Liver (tissue), 9 donors: ENCODE results near the gene GRIN1. TPM values are rescaled to one million over a fixed set of nuclear protein-coding genes. Genes with fewer than 3 reads are reported as not detected.

Source experiments
- DNase-seq: peaks from one replicate; pipeline ENCODE4 v3.0.0-alpha.2; 2017; ENCODE audit warnings: low spot score
- H3K27ac ChIP-seq, 2 donors: one replicate each; pipeline ENCODE4 v1.7.0; 2013; ENCODE audit warnings: inconsistent platforms in 2 of 2, low read length in 2 of 2, control low read depth in 1 of 2, low read depth in 1 of 2, mild to moderate bottlenecking in 1 of 2
- H3K27me3 ChIP-seq, 4 donors: one replicate each; pipeline versions ENCODE4 v1.6.1 to v1.7.0; 2013; ENCODE audit warnings: low read length in 3 of 4, inconsistent platforms in 1 of 4, mild to moderate bottlenecking in 1 of 4, moderate library complexity in 1 of 4; ENCODE audit not compliant: control insufficient read depth in 4 of 4, insufficient read depth in 4 of 4
- H3K36me3 ChIP-seq, 4 donors: one replicate each; pipeline versions ENCODE4 v1.6.1 to v1.7.0; 2013; ENCODE audit warnings: low read length in 3 of 4, mild to moderate bottlenecking in 3 of 4, low read depth in 1 of 4, moderate library complexity in 1 of 4; ENCODE audit not compliant: control insufficient read depth in 4 of 4, insufficient read depth in 3 of 4
- H3K4me1 ChIP-seq, 4 donors: one replicate each; pipeline versions ENCODE4 v1.6.1 to v1.7.0; 2013; ENCODE audit warnings: low read length in 3 of 4, mild to moderate bottlenecking in 3 of 4, moderate library complexity in 1 of 4; ENCODE audit not compliant: control insufficient read depth in 4 of 4, insufficient read depth in 4 of 4
- H3K4me3 ChIP-seq, 3 donors: one replicate each; pipeline versions ENCODE4 v1.6.1 to v1.7.0; 2013; ENCODE audit warnings: low read length in 3 of 3, control low read depth in 1 of 3, low read depth in 1 of 3, mild to moderate bottlenecking in 1 of 3
- H3K9ac ChIP-seq, 2 donors: one replicate each; pipeline ENCODE4 v1.7.0; 2013; ENCODE audit warnings: low read length in 2 of 2, mild to moderate bottlenecking in 2 of 2, moderate library complexity in 2 of 2, control low read depth in 1 of 2, low read depth in 1 of 2
- H3K9me3 ChIP-seq, 4 donors: one replicate each; pipeline versions ENCODE4 v1.6.1 to v1.7.0; 2013; ENCODE audit warnings: low read length in 3 of 4; ENCODE audit not compliant: control insufficient read depth in 4 of 4
- EGR1 ChIP-seq, 2 donors: IDR thresholded peaks; 2 replicates each; pipeline ENCODE4 v1.6.1; 2016 to 2018; ENCODE audit warnings: antibody characterized with exemption in 2 of 2, low read depth in 2 of 2
- FOXA1 ChIP-seq: IDR thresholded peaks from 2 replicates; pipeline ENCODE4 v1.6.1; 2016; ENCODE audit warnings: antibody characterized with exemption
- FOXA2 ChIP-seq: IDR thresholded peaks from 2 replicates; pipeline ENCODE4 v1.6.1; 2016; ENCODE audit warnings: antibody characterized with exemption
- GABPA ChIP-seq, 2 donors: IDR thresholded peaks in 1 of 2; conservative IDR thresholded peaks in 1 of 2; 2 replicates each; pipeline ENCODE4 v1.6.1; 2016; ENCODE audit warnings: antibody characterized with exemption in 2 of 2, mild to moderate bottlenecking in 1 of 2, moderate library complexity in 1 of 2
- HNF4A ChIP-seq, 2 donors: conservative IDR thresholded peaks; 2 replicates each; pipeline ENCODE4 v1.6.1; 2016; ENCODE audit warnings: antibody characterized with exemption in 2 of 2, mild to moderate bottlenecking in 2 of 2
- HNF4G ChIP-seq: IDR thresholded peaks from 2 replicates; pipeline ENCODE4 v1.6.1; 2016; ENCODE audit warnings: antibody characterized with exemption
- JUND ChIP-seq, 2 donors: IDR thresholded peaks; 2 replicates each; pipeline ENCODE4 v1.6.1; 2016; ENCODE audit warnings: antibody characterized with exemption in 2 of 2
- NR2F2 ChIP-seq: IDR thresholded peaks from 2 replicates; pipeline ENCODE4 v1.6.1; 2016; ENCODE audit warnings: antibody characterized with exemption
- RAD21 ChIP-seq, 2 donors: IDR thresholded peaks; 2 replicates each; pipeline ENCODE4 v1.6.1; 2016; ENCODE audit warnings: antibody characterized with exemption in 2 of 2, mild to moderate bottlenecking in 2 of 2
- RXRA ChIP-seq, 2 donors: IDR thresholded peaks; 2 replicates each; pipeline ENCODE4 v1.6.1; 2017 to 2018; ENCODE audit warnings: antibody characterized with exemption in 2 of 2, mild to moderate bottlenecking in 1 of 2
- SP1 ChIP-seq: IDR thresholded peaks from 2 replicates; pipeline ENCODE4 v1.6.1; 2018; ENCODE audit warnings: antibody characterized with exemption, mild to moderate bottlenecking
- TAF1 ChIP-seq: conservative IDR thresholded peaks from 2 replicates; pipeline ENCODE4 v1.6.1; 2016; ENCODE audit warnings: antibody characterized with exemption, mild to moderate bottlenecking
- YY1 ChIP-seq: IDR thresholded peaks from 2 replicates; pipeline ENCODE4 v1.6.1; 2016; ENCODE audit warnings: antibody characterized with exemption, mild to moderate bottlenecking
- WGBS: extraction: QIAGEN DNeasy Blood & Tissue Kit; methylation state at CpG from one replicate; pipeline ENCODE4 v1.1.7; 2013; 5-methylcytosine and 5-hydroxymethylcytosine counted together
- polyA plus RNA-seq, 2 donors: library from polyadenylated mRNA; stranded (reverse) in 1 of 2; unstranded in 1 of 2; fragments of 200-250 nt in 1 of 2; fragments of >200 nt in 1 of 2; fragmentation: Nextera tagmentation in 1 of 2; extraction: Ambion mirVana in 1 of 2; gene quantifications; one replicate each; pipeline versions ENCODE4 v1.2.1 to v1.2.3, GENCODE V29; 2013 to 2015
- total RNA-seq, 2 donors: library from RNA; depleted of rRNA; stranded (reverse); fragments of >200 nt; gene quantifications; one replicate each; pipeline ENCODE4 v1.2.3, GENCODE V29; 2014
- TF ChIP-seq, protein P1 (sequence below): IDR thresholded peaks from 2 replicates; pipeline ENCODE4 v1.6.1; 2016; ENCODE audit warnings: antibody characterized with exemption
- TF ChIP-seq, protein P2 (sequence below): fragments of 150-350 bp; IDR thresholded peaks from 2 replicates; pipeline ENCODE4 v1.5.1; 2017; ENCODE audit warnings: improper control_type of control experiment, low read depth, low read length; ENCODE audit not compliant: missing input control
- TF ChIP-seq, protein P3 (sequence below): IDR thresholded peaks from 2 replicates; pipeline ENCODE4 v1.6.1; 2016; ENCODE audit warnings: antibody characterized with exemption
- TF ChIP-seq, protein P4 (sequence below): IDR thresholded peaks from 2 replicates; pipeline ENCODE4 v1.6.1; 2016; ENCODE audit warnings: antibody characterized with exemption
- TF ChIP-seq, protein P5 (sequence below): IDR thresholded peaks from 2 replicates; pipeline ENCODE4 v1.6.1; 2016; ENCODE audit warnings: antibody characterized with exemption, mild to moderate bottlenecking
- donor health status: healthy.
- donor health status: healthy.
- donor health status: healthy.
- donor health status: healthy.
- donor health status: healthy.

GRIN1 gene
- total and polyA plus RNA-seq, 4 donors: 0.05 TPM; not detected in 3

DNA sequence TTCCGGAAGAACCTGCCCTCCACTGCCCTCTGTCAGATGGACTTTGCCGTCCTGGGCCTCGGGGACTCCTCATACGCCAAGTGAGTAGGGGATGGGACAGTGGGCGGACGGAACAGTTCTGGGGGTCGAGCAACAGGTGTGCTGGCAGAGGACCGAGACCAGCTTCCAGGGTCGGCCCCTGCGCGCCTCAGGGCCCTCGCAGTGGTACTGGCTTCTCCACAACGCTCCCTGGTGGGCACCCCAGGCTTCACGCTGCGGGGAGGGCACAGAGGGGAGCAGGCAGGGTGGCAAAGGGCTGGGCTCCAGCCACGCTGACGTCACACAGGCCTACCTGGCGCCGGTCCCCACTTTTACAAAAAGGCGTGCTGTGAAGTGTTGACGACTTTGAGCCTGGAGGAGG is 73.6 kb downstream of the GRIN1 start:
- no peak for DNase-seq
- H3K4me3 ChIP-seq: no peak overlapping the region
- no peak for TF ChIP-seq HNF4G
- peaks cover 0 to 11% (median under 1%) of the 10 kb centered on the region in 4 donors for H3K36me3 ChIP-seq
- H3K27me3 ChIP-seq: no peaks in the 10 kb centered on the region
- H3K9me3 ChIP-seq: no peaks in the 10 kb centered on the region
- no peak overlapping the region for H3K27ac ChIP-seq
- H3K9ac ChIP-seq: no peak overlapping the region
- 91% methylated on average over 21 of the region's 21 CpGs for WGBS
- no peaks in the 10 kb centered on the region for H3K4me1 ChIP-seq

DNA sequence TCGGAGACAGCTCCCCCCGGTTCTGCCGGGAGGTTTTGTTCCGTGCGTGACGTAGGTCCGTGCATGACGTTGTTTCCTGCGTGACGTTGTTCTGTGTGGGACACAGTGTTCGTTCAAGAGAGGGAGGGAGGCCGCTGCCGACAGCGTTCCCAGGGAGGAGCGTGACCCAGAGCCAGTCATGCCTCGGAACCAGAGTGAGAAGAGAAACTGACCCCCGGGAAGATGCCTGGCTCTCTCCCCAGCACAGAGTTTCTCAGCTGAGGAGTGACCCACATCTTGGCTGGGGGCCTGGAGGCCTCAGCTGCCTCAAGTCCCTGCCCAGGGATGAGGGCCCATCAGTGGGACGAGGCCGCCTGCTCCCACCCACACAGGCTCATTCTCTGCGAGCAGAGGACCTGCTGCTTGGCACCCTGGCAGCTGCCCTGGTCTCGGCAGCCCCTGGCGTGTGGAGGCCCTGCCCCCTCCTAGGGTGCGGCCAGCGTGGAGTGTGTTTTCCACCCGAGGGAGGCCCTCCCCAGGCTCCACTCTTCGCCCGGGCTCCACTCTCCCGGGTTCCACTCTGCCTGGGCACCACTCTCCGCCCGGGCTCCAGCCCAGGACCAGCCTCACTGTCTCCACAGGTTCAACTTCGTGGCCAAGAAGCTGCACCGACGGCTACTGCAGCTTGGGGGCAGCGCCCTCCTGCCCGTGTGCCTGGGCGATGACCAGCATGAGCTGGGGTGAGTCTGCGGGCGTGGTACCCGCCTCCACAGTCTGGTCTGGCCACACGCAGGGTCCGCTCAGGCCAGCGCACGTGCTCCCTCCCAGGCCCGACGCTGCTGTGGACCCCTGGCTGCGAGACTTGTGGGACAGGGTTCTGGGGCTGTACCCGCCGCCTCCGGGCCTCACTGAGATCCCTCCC is 74.5 kb downstream of the GRIN1 start:
- H3K9me3 ChIP-seq: no peaks in the 10 kb centered on the region
- peaks cover 0 to 7% (median under 1%) of the 10 kb centered on the region in 4 donors for H3K4me1 ChIP-seq
- no peak for DNase-seq
- H3K4me3 ChIP-seq: no peak overlapping the region
- no peak overlapping the region for H3K27ac ChIP-seq
- 94% methylated on average over 49 of the region's 49 CpGs for WGBS
- no peaks in the 10 kb centered on the region for H3K27me3 ChIP-seq
- peaks cover 0 to 11% (median under 1%) of the 10 kb centered on the region in 4 donors for H3K36me3 ChIP-seq
- TF ChIP-seq SP1 (no peak), FOXA2 (no peak)
- no peak overlapping the region for H3K9ac ChIP-seq

DNA sequence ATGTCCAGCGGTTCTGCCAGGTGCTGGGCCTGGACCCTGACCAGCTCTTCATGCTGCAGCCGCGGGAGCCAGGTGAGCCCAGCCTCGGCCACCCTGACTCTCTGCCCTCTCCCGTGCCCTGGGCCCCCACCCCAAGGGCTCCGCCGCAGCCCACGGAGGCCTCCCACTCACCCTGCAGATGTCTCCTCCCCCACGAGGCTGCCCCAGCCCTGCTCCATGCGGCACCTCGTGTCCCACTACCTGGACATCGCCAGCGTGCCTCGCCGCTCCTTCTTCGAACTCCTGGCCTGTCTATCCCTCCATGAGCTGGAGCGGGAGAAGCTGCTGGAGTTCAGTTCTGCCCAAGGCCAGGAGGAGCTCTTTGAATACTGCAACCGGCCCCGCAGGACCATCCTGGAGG is 75.7 kb downstream of the GRIN1 start:
- no peak for DNase-seq
- H3K27me3 ChIP-seq: no peaks in the 10 kb centered on the region
- H3K36me3 ChIP-seq: peaks cover 0 to 5% (median under 1%) of the 10 kb centered on the region in 4 donors
- H3K9me3 ChIP-seq: no peaks in the 10 kb centered on the region
- 95% methylated on average over 19 of the region's 19 CpGs for WGBS
- no peak for TF ChIP-seq RAD21 (IDR thresholded peaks at IDR 0.05)
- TF ChIP-seq, protein P1, sequence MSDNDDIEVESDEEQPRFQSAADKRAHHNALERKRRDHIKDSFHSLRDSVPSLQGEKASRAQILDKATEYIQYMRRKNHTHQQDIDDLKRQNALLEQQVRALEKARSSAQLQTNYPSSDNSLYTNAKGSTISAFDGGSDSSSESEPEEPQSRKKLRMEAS: no peak
- TF ChIP-seq JUND (IDR thresholded peaks at IDR 0.05): no peak
- TF ChIP-seq SP1: no peak
- no peak for TF ChIP-seq RXRA (IDR thresholded peaks at IDR 0.05)
- no peak for TF ChIP-seq EGR1 (IDR thresholded peaks at IDR 0.05; ENCODE audit: low read depth in 2 of 2)
- TF ChIP-seq YY1: no peak
- TF ChIP-seq FOXA1: no peak
- no peak for TF ChIP-seq GABPA (IDR thresholded peaks at IDR 0.05 in 1 of 2, conservative IDR thresholded peaks at IDR 0.05 in 1 of 2)
- TF ChIP-seq HNF4G: no peak
- TF ChIP-seq, protein P2, sequence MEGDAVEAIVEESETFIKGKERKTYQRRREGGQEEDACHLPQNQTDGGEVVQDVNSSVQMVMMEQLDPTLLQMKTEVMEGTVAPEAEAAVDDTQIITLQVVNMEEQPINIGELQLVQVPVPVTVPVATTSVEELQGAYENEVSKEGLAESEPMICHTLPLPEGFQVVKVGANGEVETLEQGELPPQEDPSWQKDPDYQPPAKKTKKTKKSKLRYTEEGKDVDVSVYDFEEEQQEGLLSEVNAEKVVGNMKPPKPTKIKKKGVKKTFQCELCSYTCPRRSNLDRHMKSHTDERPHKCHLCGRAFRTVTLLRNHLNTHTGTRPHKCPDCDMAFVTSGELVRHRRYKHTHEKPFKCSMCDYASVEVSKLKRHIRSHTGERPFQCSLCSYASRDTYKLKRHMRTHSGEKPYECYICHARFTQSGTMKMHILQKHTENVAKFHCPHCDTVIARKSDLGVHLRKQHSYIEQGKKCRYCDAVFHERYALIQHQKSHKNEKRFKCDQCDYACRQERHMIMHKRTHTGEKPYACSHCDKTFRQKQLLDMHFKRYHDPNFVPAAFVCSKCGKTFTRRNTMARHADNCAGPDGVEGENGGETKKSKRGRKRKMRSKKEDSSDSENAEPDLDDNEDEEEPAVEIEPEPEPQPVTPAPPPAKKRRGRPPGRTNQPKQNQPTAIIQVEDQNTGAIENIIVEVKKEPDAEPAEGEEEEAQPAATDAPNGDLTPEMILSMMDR: no peak
- TF ChIP-seq HNF4A (conservative IDR thresholded peaks at IDR 0.05): no peak
- no peak for TF ChIP-seq FOXA2
- no peak for TF ChIP-seq TAF1
- TF ChIP-seq, protein P3, sequence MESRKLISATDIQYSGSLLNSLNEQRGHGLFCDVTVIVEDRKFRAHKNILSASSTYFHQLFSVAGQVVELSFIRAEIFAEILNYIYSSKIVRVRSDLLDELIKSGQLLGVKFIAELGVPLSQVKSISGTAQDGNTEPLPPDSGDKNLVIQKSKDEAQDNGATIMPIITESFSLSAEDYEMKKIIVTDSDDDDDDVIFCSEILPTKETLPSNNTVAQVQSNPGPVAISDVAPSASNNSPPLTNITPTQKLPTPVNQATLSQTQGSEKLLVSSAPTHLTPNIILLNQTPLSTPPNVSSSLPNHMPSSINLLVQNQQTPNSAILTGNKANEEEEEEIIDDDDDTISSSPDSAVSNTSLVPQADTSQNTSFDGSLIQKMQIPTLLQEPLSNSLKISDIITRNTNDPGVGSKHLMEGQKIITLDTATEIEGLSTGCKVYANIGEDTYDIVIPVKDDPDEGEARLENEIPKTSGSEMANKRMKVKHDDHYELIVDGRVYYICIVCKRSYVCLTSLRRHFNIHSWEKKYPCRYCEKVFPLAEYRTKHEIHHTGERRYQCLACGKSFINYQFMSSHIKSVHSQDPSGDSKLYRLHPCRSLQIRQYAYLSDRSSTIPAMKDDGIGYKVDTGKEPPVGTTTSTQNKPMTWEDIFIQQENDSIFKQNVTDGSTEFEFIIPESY: no peak
- TF ChIP-seq, protein P4, sequence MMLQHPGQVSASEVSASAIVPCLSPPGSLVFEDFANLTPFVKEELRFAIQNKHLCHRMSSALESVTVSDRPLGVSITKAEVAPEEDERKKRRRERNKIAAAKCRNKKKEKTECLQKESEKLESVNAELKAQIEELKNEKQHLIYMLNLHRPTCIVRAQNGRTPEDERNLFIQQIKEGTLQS: no peak
- no peak for TF ChIP-seq NR2F2
- TF ChIP-seq, protein P5, sequence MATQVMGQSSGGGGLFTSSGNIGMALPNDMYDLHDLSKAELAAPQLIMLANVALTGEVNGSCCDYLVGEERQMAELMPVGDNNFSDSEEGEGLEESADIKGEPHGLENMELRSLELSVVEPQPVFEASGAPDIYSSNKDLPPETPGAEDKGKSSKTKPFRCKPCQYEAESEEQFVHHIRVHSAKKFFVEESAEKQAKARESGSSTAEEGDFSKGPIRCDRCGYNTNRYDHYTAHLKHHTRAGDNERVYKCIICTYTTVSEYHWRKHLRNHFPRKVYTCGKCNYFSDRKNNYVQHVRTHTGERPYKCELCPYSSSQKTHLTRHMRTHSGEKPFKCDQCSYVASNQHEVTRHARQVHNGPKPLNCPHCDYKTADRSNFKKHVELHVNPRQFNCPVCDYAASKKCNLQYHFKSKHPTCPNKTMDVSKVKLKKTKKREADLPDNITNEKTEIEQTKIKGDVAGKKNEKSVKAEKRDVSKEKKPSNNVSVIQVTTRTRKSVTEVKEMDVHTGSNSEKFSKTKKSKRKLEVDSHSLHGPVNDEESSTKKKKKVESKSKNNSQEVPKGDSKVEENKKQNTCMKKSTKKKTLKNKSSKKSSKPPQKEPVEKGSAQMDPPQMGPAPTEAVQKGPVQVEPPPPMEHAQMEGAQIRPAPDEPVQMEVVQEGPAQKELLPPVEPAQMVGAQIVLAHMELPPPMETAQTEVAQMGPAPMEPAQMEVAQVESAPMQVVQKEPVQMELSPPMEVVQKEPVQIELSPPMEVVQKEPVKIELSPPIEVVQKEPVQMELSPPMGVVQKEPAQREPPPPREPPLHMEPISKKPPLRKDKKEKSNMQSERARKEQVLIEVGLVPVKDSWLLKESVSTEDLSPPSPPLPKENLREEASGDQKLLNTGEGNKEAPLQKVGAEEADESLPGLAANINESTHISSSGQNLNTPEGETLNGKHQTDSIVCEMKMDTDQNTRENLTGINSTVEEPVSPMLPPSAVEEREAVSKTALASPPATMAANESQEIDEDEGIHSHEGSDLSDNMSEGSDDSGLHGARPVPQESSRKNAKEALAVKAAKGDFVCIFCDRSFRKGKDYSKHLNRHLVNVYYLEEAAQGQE: no peak
- H3K27ac ChIP-seq: no peak overlapping the region
- H3K9ac ChIP-seq: no peak overlapping the region
- H3K4me1 ChIP-seq: peaks cover 0 to 12% (median 4%) of the 10 kb centered on the region in 4 donors
- no peak overlapping the region for H3K4me3 ChIP-seq
